ENCODE data around the gene IL1B.

The IL1B gene

DNA sequence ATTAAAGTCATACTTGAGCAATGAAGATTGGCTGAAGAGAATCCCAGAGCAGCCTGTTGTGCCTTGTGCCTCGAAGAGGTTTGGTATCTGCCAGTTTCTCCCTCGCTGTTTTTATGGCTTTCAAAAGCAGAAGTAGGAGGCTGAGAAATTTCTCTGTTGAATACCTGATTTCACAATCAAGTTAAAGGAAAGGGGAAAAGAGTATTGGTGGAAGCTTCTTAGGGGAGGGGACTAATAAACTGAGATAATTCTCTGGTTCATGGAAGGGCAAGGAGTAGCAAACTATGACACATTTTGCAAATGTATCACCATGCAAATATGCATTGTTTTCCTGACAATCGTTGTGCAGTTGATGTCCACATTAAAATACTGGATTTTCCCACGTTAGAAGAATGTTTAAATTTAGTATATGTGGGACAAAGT lies at the start of gene IL1B:
Gene IL1B, minus strand, starts transcription at position 85 of the 423 bp plus-strand sequence. CDS start 550 bp downstream, outside the sequence.
- H3K4me3 Mint-ChIP-seq = no peak within 1 kb of the TSS

DNA sequence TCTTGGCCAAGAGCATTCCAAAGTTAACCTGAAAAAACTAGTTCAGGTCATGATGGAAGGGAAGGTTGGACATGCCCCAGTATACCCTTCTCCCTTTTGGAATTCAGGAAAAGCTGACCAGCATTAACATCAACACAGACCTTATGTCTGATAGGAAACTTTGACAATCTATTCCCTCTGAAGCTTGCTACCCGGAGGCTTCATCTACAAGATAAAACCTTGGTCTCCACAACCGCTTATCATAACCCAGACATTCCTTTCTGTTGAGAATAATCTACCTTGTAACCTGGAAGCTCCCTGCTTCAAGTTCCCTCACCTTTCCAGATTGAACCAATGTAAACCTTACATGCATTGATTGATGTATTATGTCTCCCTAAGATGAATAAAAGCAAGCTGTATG lies 49.7 kb upstream of the IL1B start:
- Mint-ChIP-seq H3K4me3 (no peak overlapping the region), H3K9me3 (no peaks in the 10 kb centered on the region), H3K27me3 (ENCODE audit: low read depth) (no peaks in the 10 kb centered on the region), H3K36me3 (ENCODE audit: low read depth) (no peaks in the 10 kb centered on the region), H3K27ac (no peak overlapping the region), H3K4me1 (no peaks in the 10 kb centered on the region)
- TF ChIP-seq, protein P1, sequence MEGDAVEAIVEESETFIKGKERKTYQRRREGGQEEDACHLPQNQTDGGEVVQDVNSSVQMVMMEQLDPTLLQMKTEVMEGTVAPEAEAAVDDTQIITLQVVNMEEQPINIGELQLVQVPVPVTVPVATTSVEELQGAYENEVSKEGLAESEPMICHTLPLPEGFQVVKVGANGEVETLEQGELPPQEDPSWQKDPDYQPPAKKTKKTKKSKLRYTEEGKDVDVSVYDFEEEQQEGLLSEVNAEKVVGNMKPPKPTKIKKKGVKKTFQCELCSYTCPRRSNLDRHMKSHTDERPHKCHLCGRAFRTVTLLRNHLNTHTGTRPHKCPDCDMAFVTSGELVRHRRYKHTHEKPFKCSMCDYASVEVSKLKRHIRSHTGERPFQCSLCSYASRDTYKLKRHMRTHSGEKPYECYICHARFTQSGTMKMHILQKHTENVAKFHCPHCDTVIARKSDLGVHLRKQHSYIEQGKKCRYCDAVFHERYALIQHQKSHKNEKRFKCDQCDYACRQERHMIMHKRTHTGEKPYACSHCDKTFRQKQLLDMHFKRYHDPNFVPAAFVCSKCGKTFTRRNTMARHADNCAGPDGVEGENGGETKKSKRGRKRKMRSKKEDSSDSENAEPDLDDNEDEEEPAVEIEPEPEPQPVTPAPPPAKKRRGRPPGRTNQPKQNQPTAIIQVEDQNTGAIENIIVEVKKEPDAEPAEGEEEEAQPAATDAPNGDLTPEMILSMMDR (IDR thresholded peaks at IDR 0.05; ENCODE audit: unreplicated experiment in 3 of 3) = no peak

More for the DNA sequence above, at the start of gene IL1B:
- Mint-ChIP-seq H3K36me3 (ENCODE audit: low read depth) (no peaks in the 10 kb centered on the region), H3K27ac (no peak within 1 kb of the TSS), H3K9me3 (no peaks in the 10 kb centered on the region), H3K27me3 (ENCODE audit: low read depth) (peaks cover 20% of the 10 kb centered on the region), H3K4me1 (peaks cover 7% of the 10 kb centered on the region)
- TF ChIP-seq, protein P1 (IDR thresholded peaks at IDR 0.05; ENCODE audit: unreplicated experiment in 3 of 3) = no peak

DNA sequence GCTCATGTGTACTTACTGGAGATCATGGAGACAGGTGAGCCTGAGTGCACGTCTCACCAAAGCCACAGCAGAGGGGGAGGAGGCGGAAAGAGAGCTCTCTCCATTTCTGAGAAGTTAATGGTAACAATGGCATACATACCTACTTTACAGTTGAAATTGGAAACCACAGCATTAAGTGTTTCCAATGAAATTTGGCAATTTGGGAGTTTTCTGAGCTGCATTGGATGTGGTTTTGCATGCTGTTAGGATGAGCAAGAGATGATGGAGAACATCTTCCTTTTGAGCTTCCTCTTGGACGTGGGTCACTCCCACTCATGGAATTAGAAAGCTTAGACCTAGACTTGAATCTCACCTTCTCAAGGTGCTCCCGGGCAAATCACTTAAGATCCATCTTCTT lies 48.9 kb upstream of the IL1B start:
- H3K9me3 Mint-ChIP-seq = no peaks in the 10 kb centered on the region
- H3K4me3 Mint-ChIP-seq = no peak overlapping the region
- no peaks in the 10 kb centered on the region for H3K36me3 Mint-ChIP-seq (ENCODE audit: low read depth)
- TF ChIP-seq, protein P1 (IDR thresholded peaks at IDR 0.05; ENCODE audit: unreplicated experiment in 3 of 3) = no peak
- H3K27ac Mint-ChIP-seq = no peak overlapping the region
- H3K27me3 Mint-ChIP-seq (ENCODE audit: low read depth) = no peaks in the 10 kb centered on the region
- no peaks in the 10 kb centered on the region for H3K4me1 Mint-ChIP-seq

DNA sequence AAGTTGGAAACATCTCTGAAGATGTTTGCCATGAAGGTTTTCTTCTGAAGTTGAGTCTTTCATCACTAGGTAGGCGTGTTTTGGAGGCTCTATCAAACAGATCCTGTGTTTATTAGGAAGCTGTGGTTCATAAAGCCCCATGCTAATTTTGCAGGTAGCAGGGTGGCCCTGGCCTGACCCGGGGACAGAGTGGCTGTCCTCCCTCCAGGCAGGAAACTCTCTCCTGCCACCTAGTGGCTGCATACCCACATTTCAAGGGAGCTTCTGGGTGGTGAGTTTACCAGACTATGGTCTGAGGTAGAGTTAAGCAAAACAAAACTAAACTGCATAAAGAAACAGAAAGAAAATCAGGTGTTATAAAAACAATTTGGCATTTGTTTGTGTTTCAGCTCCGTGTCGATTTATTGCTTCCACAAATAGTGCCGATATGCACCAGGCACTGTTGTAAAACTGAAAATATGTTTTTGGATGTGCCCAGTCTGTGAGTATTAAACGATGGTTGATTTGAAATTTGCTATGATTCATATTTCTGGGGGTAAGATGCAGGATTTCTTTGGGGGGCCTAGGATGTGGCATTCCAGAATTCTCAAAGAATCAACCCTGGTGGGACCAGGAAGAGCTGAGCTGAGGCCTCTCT lies 48.4 kb upstream of the IL1B start:
- H3K27me3 Mint-ChIP-seq (ENCODE audit: low read depth) = no peaks in the 10 kb centered on the region
- no peak overlapping the region for H3K27ac Mint-ChIP-seq
- no peak overlapping the region for H3K4me3 Mint-ChIP-seq
- H3K36me3 Mint-ChIP-seq (ENCODE audit: low read depth) = no peaks in the 10 kb centered on the region
- TF ChIP-seq, protein P1 (IDR thresholded peaks at IDR 0.05; ENCODE audit: unreplicated experiment in 3 of 3) = peak; percentile 27 to 49 (median 28)
- no peaks in the 10 kb centered on the region for H3K4me1 Mint-ChIP-seq
- no peaks in the 10 kb centered on the region for H3K9me3 Mint-ChIP-seq

DNA sequence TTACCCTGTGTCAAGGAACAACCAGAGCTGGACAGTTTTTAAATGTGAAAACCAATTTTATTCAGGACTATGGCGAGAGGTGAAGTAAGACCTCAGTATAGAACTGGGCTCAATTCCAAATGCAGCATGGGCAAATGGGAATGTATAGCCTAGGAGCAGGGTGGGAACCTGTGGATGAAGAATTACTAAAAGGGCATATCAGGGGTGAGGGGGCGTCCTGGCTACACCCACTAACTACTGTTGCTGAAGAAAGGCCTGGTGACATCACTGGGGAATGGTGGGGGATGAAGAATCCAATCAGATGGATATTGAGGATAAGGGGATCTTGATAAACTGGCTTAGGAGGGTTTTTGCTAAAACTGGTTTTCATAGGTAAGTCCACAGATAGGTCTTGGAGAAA lies 47.1 kb upstream of the IL1B start:
- H3K36me3 Mint-ChIP-seq (ENCODE audit: low read depth) = no peaks in the 10 kb centered on the region
- peaks cover 7% of the 10 kb centered on the region for H3K27me3 Mint-ChIP-seq (ENCODE audit: low read depth)
- no peak overlapping the region for H3K27ac Mint-ChIP-seq
- TF ChIP-seq, protein P1 (IDR thresholded peaks at IDR 0.05; ENCODE audit: unreplicated experiment in 3 of 3) = no peak
- H3K4me1 Mint-ChIP-seq = no peaks in the 10 kb centered on the region
- no peak overlapping the region for H3K4me3 Mint-ChIP-seq
- no peaks in the 10 kb centered on the region for H3K9me3 Mint-ChIP-seq
